GM12878 (cell line): ENCODE results near the gene TFB1M. TPM values are rescaled to one million over a fixed set of nuclear protein-coding genes. Genes with fewer than 3 reads are reported as not detected.

Source experiments
- BHLHE40 ChIP-seq, 2 experiments: fragments of 450-650 bp in 1 of 2; IDR thresholded peaks; 2 replicates each; pipeline ENCODE4 v1.6.1; 2011 to 2017; ENCODE audit warnings: low read depth in 2 of 2, borderline replicate concordance in 1 of 2, improper control_type of control experiment in 1 of 2, low read length in 1 of 2, mild to moderate bottlenecking in 1 of 2
- ETV6 ChIP-seq, 2 experiments: fragments of 450-650 bp in 1 of 2; IDR thresholded peaks in 1 of 2; conservative IDR thresholded peaks in 1 of 2; 2 replicates each; pipeline ENCODE4 v1.6.1; 2014; ENCODE audit warnings: antibody characterized with exemption in 1 of 2, borderline replicate concordance in 1 of 2, low read depth in 1 of 2, mild to moderate bottlenecking in 1 of 2, moderate library complexity in 1 of 2
- EZH2 ChIP-seq: IDR thresholded peaks from 2 replicates; pipeline ENCODE4 v1.6.1; 2012; ENCODE audit warnings: low read depth, mild to moderate bottlenecking, control low read depth, inconsistent platforms, low read length, borderline replicate concordance; ENCODE audit not compliant: control insufficient read depth
- GABPA ChIP-seq: IDR thresholded peaks from 2 replicates; pipeline ENCODE4 v1.6.1; 2014; ENCODE audit warnings: antibody characterized with exemption, low read depth, mild to moderate bottlenecking, inconsistent platforms
- HDAC2 ChIP-seq: fragments of 200-600 bp; sonication (generic); IDR thresholded peaks from 2 replicates; pipeline ENCODE4 v1.6.1; 2017
- HDGF ChIP-seq: fragments of 450-650 bp; IDR thresholded peaks from 2 replicates; pipeline ENCODE4 v1.6.1; 2016; ENCODE audit warnings: antibody characterized with exemption
- IKZF1 ChIP-seq: fragments of 450-650 bp; conservative IDR thresholded peaks from 2 replicates; pipeline ENCODE4 v1.6.1; 2017; ENCODE audit warnings: antibody characterized with exemption, mild to moderate bottlenecking
- JUND ChIP-seq: IDR thresholded peaks from 2 replicates; pipeline ENCODE4 v1.6.1; 2012; ENCODE audit warnings: low read depth, mild to moderate bottlenecking, low read length, improper control_type of control experiment, moderate library complexity
- NFYB ChIP-seq: IDR thresholded peaks from 2 replicates; pipeline ENCODE4 v1.6.1; 2011; ENCODE audit warnings: low read depth, mild to moderate bottlenecking, low read length, improper control_type of control experiment, moderate library complexity; ENCODE audit not compliant: insufficient read depth
- NR2F1 ChIP-seq: fragments of 450-650 bp; conservative IDR thresholded peaks from 2 replicates; pipeline ENCODE4 v1.6.1; 2017; ENCODE audit warnings: mild to moderate bottlenecking
- RB1 ChIP-seq: fragments of 450-650 bp; formaldehyde crosslinking; IDR thresholded peaks from 2 replicates; pipeline ENCODE4 v1.6.1; 2017; ENCODE audit warnings: mild to moderate bottlenecking, borderline replicate concordance
- SMARCA5 ChIP-seq: fragments of 450-650 bp; IDR thresholded peaks from 2 replicates; pipeline ENCODE4 v1.6.1; 2017; ENCODE audit warnings: mild to moderate bottlenecking
- SUZ12 ChIP-seq: fragments of 200-600 bp; sonication (generic); IDR thresholded peaks from one replicate; pipeline ENCODE4 v1.6.1; 2018; ENCODE audit warnings: antibody characterized with exemption, mild to moderate bottlenecking; ENCODE audit not compliant: unreplicated experiment
- TAF1 ChIP-seq: IDR thresholded peaks from 2 replicates; pipeline ENCODE4 v1.6.1; 2011; ENCODE audit warnings: mild to moderate bottlenecking, low read depth, low read length, borderline replicate concordance
- YY1 ChIP-seq: IDR thresholded peaks from 2 replicates; pipeline ENCODE4 v1.6.1; 2011; ENCODE audit warnings: low read depth, mild to moderate bottlenecking, low read length
- ZNF207 ChIP-seq: fragments of 450-650 bp; IDR thresholded peaks from 2 replicates; pipeline ENCODE4 v1.6.1; 2014; ENCODE audit warnings: antibody characterized with exemption, mild to moderate bottlenecking, borderline replicate concordance
- polyA plus RNA-seq, 11 experiments: library from polyadenylated mRNA; depleted of rRNA in 4 of 11; unstranded in 6 of 11; stranded (reverse) in 5 of 11; fragments of >200 nt; fragmentation: Nextera tagmentation in 4 of 11; fragmentation: Illumina TruSeq in 1 of 11; extraction: Ambion mirVana in 4 of 11; extraction: Trizol in 1 of 11; gene quantifications; 1 replicate in 1 of 11; 2 replicates in 10 of 11; pipeline versions ENCODE4 v1.2.1 to v1.2.3, GENCODE V29; 2011 to 2016; ENCODE audit warnings: inconsistent platforms in 2 of 11, missing spikeins in 2 of 11, low read depth in 1 of 11
- total RNA-seq, 4 experiments: library from RNA; depleted of rRNA in 3 of 4; stranded (reverse); fragments of >200 nt in 3 of 4; fragmentation: Illumina TruSeq in 1 of 4; extraction: Trizol in 1 of 4; gene quantifications; 2 replicates each; pipeline versions ENCODE4 v1.2.1 to v1.2.3, GENCODE V29; 2013 to 2021
- TF ChIP-seq, protein P1 (sequence below): fragments of 450-650 bp; conservative IDR thresholded peaks from 2 replicates; pipeline ENCODE4 v1.6.1; 2017; ENCODE audit warnings: mild to moderate bottlenecking, moderate library complexity
- TF ChIP-seq, protein P2 (sequence below): fragments of 450-650 bp; IDR thresholded peaks from 2 replicates; pipeline ENCODE4 v1.6.1; 2017; ENCODE audit warnings: borderline replicate concordance
- TF ChIP-seq, protein P3 (sequence below), 3 experiments: IDR thresholded peaks in 2 of 3; conservative IDR thresholded peaks in 1 of 3; 2 replicates each; pipeline ENCODE4 v1.5.1; 2011; ENCODE audit warnings: low read depth in 3 of 3, low read length in 3 of 3, mild to moderate bottlenecking in 3 of 3, control low read depth in 2 of 3, moderate library complexity in 2 of 3, inconsistent platforms in 1 of 3, mixed read lengths in 1 of 3; ENCODE audit not compliant: control insufficient read depth in 2 of 3, insufficient read depth in 1 of 3; ENCODE audit errors: extremely low read depth in 1 of 3
- TF ChIP-seq, protein P4 (sequence below): IDR thresholded peaks from 2 replicates; pipeline ENCODE4 v1.6.1; 2012; ENCODE audit warnings: low read depth, low read length, improper control_type of control experiment

Gene TFB1M
- total and polyA plus RNA-seq, 10 of the 15 experiments (the other 5 are each of a cell fraction or from before 2014, with no cell fraction given), result 29.9 to 117 (median 41.3) TPM

DNA sequence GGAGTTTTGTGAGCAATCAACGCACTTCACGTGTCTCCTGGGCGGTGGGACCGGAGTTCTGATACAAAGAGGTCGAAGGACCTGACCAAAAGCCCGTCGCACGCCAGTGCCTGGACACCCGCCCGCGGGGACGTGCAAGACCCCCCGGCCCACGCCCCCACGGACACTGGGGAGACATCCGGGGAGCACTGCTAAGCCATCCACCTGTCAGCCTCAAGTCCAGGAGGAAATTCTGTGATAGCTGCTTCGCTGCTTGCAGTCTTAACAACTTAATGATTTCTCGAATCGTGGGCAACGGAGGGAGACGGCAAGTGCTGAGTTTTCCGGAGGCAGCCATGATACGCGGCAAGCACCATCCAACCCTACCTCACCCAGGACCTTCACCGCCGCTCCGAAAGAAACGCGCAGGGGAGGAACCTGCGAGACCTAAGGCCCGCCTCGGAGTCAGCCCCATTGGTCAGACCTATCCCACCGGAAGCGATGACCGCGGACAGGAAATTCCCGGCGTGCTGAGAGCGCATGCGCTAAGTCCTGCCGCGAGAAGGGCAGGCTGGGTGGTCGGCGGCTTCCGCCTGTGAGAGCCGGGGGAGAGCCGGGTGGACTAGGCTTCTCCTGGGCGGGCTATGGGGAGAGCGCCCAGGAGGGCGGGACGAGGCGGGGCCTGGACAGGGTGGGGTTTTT, at the start of gene TFB1M (continued):
- TF ChIP-seq EZH2 (no peak), ETV6 (conservative IDR thresholded peaks at IDR 0.05 in 1 of 2, IDR thresholded peaks at IDR 0.05 in 1 of 2; ENCODE audit: borderline replicate concordance in 1 of 2, low read depth in 1 of 2) (no peak), SUZ12 (no peak), RB1 (peak; percentile 70; the same call in 1 of the 2 replicates), NFYB (peak; percentile 82), TAF1 (peak; percentile 66), HDGF (peak; percentile 94), NR2F1 (0 out of 2 replicates have a peak, but pooled peaks have one; percentile 16), GABPA (peak; percentile 80), HDAC2 (no peak), JUND (0 out of 2 replicates have a peak, but pooled peaks have one; percentile 9), SMARCA5 (no peak), YY1 (peak; percentile 90), IKZF1 (peak; percentile 47), BHLHE40 (IDR thresholded peaks at IDR 0.05; ENCODE audit: borderline replicate concordance in 1 of 2, low read depth in 2 of 2, low read length in 1 of 2) (peak; percentile 5 to 43; a peak in 2 of 4 replicates), ZNF207 (peak; percentile 94)
- TF ChIP-seq, protein P1, sequence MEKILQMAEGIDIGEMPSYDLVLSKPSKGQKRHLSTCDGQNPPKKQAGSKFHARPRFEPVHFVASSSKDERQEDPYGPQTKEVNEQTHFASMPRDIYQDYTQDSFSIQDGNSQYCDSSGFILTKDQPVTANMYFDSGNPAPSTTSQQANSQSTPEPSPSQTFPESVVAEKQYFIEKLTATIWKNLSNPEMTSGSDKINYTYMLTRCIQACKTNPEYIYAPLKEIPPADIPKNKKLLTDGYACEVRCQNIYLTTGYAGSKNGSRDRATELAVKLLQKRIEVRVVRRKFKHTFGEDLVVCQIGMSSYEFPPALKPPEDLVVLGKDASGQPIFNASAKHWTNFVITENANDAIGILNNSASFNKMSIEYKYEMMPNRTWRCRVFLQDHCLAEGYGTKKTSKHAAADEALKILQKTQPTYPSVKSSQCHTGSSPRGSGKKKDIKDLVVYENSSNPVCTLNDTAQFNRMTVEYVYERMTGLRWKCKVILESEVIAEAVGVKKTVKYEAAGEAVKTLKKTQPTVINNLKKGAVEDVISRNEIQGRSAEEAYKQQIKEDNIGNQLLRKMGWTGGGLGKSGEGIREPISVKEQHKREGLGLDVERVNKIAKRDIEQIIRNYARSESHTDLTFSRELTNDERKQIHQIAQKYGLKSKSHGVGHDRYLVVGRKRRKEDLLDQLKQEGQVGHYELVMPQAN, result peak; percentile 85
- TF ChIP-seq, protein P2, sequence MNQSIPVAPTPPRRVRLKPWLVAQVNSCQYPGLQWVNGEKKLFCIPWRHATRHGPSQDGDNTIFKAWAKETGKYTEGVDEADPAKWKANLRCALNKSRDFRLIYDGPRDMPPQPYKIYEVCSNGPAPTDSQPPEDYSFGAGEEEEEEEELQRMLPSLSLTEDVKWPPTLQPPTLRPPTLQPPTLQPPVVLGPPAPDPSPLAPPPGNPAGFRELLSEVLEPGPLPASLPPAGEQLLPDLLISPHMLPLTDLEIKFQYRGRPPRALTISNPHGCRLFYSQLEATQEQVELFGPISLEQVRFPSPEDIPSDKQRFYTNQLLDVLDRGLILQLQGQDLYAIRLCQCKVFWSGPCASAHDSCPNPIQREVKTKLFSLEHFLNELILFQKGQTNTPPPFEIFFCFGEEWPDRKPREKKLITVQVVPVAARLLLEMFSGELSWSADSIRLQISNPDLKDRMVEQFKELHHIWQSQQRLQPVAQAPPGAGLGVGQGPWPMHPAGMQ, result no peak
- TF ChIP-seq, protein P3, sequence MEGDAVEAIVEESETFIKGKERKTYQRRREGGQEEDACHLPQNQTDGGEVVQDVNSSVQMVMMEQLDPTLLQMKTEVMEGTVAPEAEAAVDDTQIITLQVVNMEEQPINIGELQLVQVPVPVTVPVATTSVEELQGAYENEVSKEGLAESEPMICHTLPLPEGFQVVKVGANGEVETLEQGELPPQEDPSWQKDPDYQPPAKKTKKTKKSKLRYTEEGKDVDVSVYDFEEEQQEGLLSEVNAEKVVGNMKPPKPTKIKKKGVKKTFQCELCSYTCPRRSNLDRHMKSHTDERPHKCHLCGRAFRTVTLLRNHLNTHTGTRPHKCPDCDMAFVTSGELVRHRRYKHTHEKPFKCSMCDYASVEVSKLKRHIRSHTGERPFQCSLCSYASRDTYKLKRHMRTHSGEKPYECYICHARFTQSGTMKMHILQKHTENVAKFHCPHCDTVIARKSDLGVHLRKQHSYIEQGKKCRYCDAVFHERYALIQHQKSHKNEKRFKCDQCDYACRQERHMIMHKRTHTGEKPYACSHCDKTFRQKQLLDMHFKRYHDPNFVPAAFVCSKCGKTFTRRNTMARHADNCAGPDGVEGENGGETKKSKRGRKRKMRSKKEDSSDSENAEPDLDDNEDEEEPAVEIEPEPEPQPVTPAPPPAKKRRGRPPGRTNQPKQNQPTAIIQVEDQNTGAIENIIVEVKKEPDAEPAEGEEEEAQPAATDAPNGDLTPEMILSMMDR (IDR thresholded peaks at IDR 0.05 in 2 of 3, conservative IDR thresholded peaks at IDR 0.05 in 1 of 3; ENCODE audit: control insufficient read depth in 2 of 3, extremely low read depth in 1 of 3, insufficient read depth in 1 of 3, low read depth in 3 of 3, low read length in 3 of 3), result no peak
- TF ChIP-seq, protein P4, sequence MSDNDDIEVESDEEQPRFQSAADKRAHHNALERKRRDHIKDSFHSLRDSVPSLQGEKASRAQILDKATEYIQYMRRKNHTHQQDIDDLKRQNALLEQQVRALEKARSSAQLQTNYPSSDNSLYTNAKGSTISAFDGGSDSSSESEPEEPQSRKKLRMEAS, result peak; percentile 24; the same call in 1 of the 2 replicates
